ENCODE results near the gene THSD7A.

GRCh38 chr7:11529382-11529781 lies 302.6 kb downstream of the THSD7A start:
- TF ChIP-seq POLR2AphosphoS5 (IDR thresholded peaks at IDR 0.05; ENCODE audit: borderline replicate concordance, low read depth, low read length), result no peak
- TF ChIP-seq EZH2 (IDR thresholded peaks at IDR 0.05), result no peak

Measured in SK-N-MC (cell line).